ENCODE results near the gene RPRML. TPM values are rescaled to one million over a fixed set of nuclear protein-coding genes. Genes with fewer than 3 reads are reported as not detected.
"Not testable (repeated sequence)": the region's sequence is repeated elsewhere in the genome, so short reads cannot be mapped to it uniquely, and the experiment has no call there.

The RPRML gene
- total and polyA plus RNA-seq, 7 experiments from 2014 or later, result not detected

DNA sequence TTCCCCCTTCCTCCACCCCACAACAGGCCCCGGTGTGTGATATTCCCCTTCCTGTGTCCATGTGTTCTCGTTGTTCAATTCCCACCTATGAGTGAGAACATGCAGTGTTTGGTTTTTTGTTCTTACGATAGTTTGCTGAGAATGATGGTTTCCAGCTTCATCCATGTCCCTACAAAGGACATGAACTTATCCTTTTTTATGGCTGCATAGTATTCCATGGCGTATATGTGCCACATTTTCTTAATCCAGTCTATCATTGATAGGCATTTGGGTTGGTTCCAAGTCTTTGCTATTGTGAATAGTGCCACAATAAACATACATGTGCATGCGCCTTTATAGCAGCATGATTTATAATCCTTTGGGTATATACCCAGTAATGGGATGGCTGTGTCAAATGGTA is 24.8 kb upstream of the RPRML start:
- CTCF ChIA-PET; H3K27ac ChIP-seq (ENCODE audit: low read depth, low read length); DNase-seq; H3K27me3 Mint-ChIP-seq; H3K9me3 ChIP-seq (ENCODE audit: control insufficient read depth in 2 of 3, low read length in 3 of 3); H3K27me3 ChIP-seq (ENCODE audit: control insufficient read depth in 2 of 2, insufficient read depth in 2 of 2, low read length in 2 of 2); H3K4me3 ChIP-seq (ENCODE audit: low read length); H3K4me1 ChIP-seq (ENCODE audit: control insufficient read depth in 2 of 2, insufficient read depth in 2 of 2, low read length in 2 of 2); ATAC-seq; H3K4me1 Mint-ChIP-seq; POLR2A ChIA-PET; H3K4me3 Mint-ChIP-seq; H3K36me3 ChIP-seq (ENCODE audit: control insufficient read depth in 2 of 3, insufficient read depth in 3 of 3, low read length in 3 of 3); H3K36me3 Mint-ChIP-seq; H3K9me3 Mint-ChIP-seq; H3K27ac Mint-ChIP-seq: not testable (repeated sequence)
- intact Hi-C loops (cut with micrococcal nuclease), result loop anchor here (5.0 to 10.0 kb wide), 3 partner anchors 61 to 313 kb away; no protein-coding TSS in a partner anchor

- DNase-seq (no peak), ATAC-seq (no peak)
- no peak overlapping the region for H3K4me3 Mint-ChIP-seq
- no peaks in the 10 kb centered on the region for H3K9me3 Mint-ChIP-seq
- no peak overlapping the region for H3K27ac Mint-ChIP-seq
- POLR2A ChIA-PET, result no interaction called here
- peaks cover 0 to 5% (median 0%) of the 10 kb centered on the region in 5 donors for H3K36me3 Mint-ChIP-seq
- H3K36me3 ChIP-seq (ENCODE audit: control insufficient read depth in 2 of 3, insufficient read depth in 3 of 3, low read length in 3 of 3), result no peaks in the 10 kb centered on the region
- H3K4me1 Mint-ChIP-seq, result peaks cover 0 to 1% (median 0%) of the 10 kb centered on the region in 7 donors
- H3K27me3 Mint-ChIP-seq, result no peaks in the 10 kb centered on the region
- no peaks in the 10 kb centered on the region for H3K9me3 ChIP-seq (ENCODE audit: control insufficient read depth in 2 of 3, low read length in 3 of 3)
- intact Hi-C loops (cut with micrococcal nuclease), result no loop called here
- no peaks in the 10 kb centered on the region for H3K4me1 ChIP-seq (ENCODE audit: control insufficient read depth in 2 of 2, insufficient read depth in 2 of 2, low read length in 2 of 2)
- H3K27ac ChIP-seq (ENCODE audit: low read depth, low read length), result no peak overlapping the region
- CTCF ChIA-PET, result no interaction called here
- H3K27me3 ChIP-seq (ENCODE audit: control insufficient read depth in 2 of 2, insufficient read depth in 2 of 2, low read length in 2 of 2), result no peaks in the 10 kb centered on the region
- H3K4me3 ChIP-seq (ENCODE audit: low read length), result no peak overlapping the region
Measured at GRCh38 chr17:46995841-46996571, 17.0 kb upstream of the RPRML start.

DNA sequence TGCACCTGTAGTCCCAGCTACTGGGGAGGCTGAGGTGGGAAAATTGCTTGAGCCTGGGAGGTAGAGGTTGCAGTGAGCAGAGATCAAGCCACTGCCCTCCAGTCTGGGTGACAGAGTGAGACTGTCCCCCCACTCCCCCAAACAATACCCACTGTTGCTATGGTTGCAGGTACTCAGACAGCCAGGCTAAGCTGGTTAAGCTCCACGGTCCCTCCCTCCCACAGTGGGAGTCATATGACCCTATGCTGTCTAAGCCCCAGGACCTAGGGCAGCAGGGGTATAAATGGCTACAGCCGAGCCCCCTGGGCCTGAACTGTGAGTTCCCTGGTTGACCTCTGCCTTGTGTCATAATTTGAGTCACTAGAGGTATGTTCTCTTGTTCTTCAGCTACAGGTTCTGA is 15.9 kb upstream of the RPRML start:
- intact Hi-C loops (cut with micrococcal nuclease), result no loop called here
- Mint-ChIP-seq H3K27ac (no peak overlapping the region), H3K36me3 (peaks cover 0 to 5% (median 0%) of the 10 kb centered on the region in 5 donors), H3K9me3 (no peaks in the 10 kb centered on the region), H3K4me1 (no peaks in the 10 kb centered on the region), H3K27me3 (peaks cover 0 to 3% (median 0%) of the 10 kb centered on the region in 5 donors), H3K4me3 (no peak overlapping the region)
- H3K9me3 ChIP-seq (ENCODE audit: control insufficient read depth in 2 of 3, low read length in 3 of 3), result no peaks in the 10 kb centered on the region
- ATAC-seq, result no peak
- no peaks in the 10 kb centered on the region for H3K4me1 ChIP-seq (ENCODE audit: control insufficient read depth in 2 of 2, insufficient read depth in 2 of 2, low read length in 2 of 2)
- H3K4me3 ChIP-seq (ENCODE audit: low read length), result no peak overlapping the region
- ChIA-PET POLR2A (interaction anchor here (0.6 kb wide), 1 partner anchor 320 kb away, joined by 5 read pairs; no protein-coding TSS in a partner anchor), CTCF (no interaction called here)
- no peak overlapping the region for H3K27ac ChIP-seq (ENCODE audit: low read depth, low read length)
- DNase-seq, result no peak
- no peaks in the 10 kb centered on the region for H3K27me3 ChIP-seq (ENCODE audit: control insufficient read depth in 2 of 2, insufficient read depth in 2 of 2, low read length in 2 of 2)
- no peaks in the 10 kb centered on the region for H3K36me3 ChIP-seq (ENCODE audit: control insufficient read depth in 2 of 3, insufficient read depth in 3 of 3, low read length in 3 of 3)

DNA sequence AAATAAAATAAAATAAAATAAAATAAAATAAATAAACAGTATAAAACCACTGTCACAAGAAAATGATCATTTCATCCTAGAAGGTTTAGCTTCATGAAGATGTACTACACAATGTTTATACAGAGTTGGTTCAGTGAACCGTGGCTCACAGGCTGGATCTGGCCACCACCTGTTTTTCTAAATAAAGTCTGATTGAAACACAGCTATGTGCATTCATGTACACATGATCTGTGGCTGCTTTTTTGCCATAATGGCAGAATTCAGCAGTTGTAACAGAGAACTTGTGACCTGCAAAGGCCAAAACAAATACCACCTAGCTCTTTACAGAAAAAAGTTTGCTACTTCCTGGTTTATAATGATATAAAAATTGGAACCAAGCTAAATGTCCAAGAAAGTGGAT is 12.6 kb upstream of the RPRML start:
- Mint-ChIP-seq H3K27me3 (peaks cover 0 to 13% (median 0%) of the 10 kb centered on the region in 5 donors), H3K36me3 (peaks cover 0 to 8% (median 0%) of the 10 kb centered on the region in 5 donors), H3K4me3 (no peak overlapping the region), H3K9me3 (no peaks in the 10 kb centered on the region), H3K27ac (no peak overlapping the region), H3K4me1 (no peaks in the 10 kb centered on the region)
- no peak overlapping the region for H3K4me3 ChIP-seq (ENCODE audit: low read length)
- no peaks in the 10 kb centered on the region for H3K4me1 ChIP-seq (ENCODE audit: control insufficient read depth in 2 of 2, insufficient read depth in 2 of 2, low read length in 2 of 2)
- H3K27me3 ChIP-seq (ENCODE audit: control insufficient read depth in 2 of 2, insufficient read depth in 2 of 2, low read length in 2 of 2), result no peaks in the 10 kb centered on the region
- CTCF ChIA-PET, result interaction anchor here (0.7 kb wide), 1 partner anchor 44 kb away, joined by 3 read pairs; no protein-coding TSS in a partner anchor
- ATAC-seq, result no peak
- no peaks in the 10 kb centered on the region for H3K9me3 ChIP-seq (ENCODE audit: control insufficient read depth in 2 of 3, low read length in 3 of 3)
- DNase-seq, result no peak
- intact Hi-C loops (cut with micrococcal nuclease), result no loop called here
- no peaks in the 10 kb centered on the region for H3K36me3 ChIP-seq (ENCODE audit: control insufficient read depth in 2 of 3, insufficient read depth in 3 of 3, low read length in 3 of 3)
- H3K27ac ChIP-seq (ENCODE audit: low read depth, low read length), result no peak overlapping the region
- POLR2A ChIA-PET, result no interaction called here

GRCh38 chr17:46989637-46990431 is 10.8 kb upstream of the RPRML start:
- Histone ChIP-seq H3K9me3 (ENCODE audit: control insufficient read depth in 2 of 3, low read length in 3 of 3) (no peaks in the 10 kb centered on the region), H3K4me3 (ENCODE audit: low read length) (no peak overlapping the region), H3K4me1 (ENCODE audit: control insufficient read depth in 2 of 2, insufficient read depth in 2 of 2, low read length in 2 of 2) (no peaks in the 10 kb centered on the region), H3K36me3 (ENCODE audit: control insufficient read depth in 2 of 3, insufficient read depth in 3 of 3, low read length in 3 of 3) (no peaks in the 10 kb centered on the region), H3K27me3 (ENCODE audit: control insufficient read depth in 2 of 2, insufficient read depth in 2 of 2, low read length in 2 of 2) (no peaks in the 10 kb centered on the region), H3K27ac (ENCODE audit: low read depth, low read length) (no peak overlapping the region)
- peaks cover 0 to 9% (median 0%) of the 10 kb centered on the region in 5 donors for H3K36me3 Mint-ChIP-seq
- no peaks in the 10 kb centered on the region for H3K9me3 Mint-ChIP-seq
- ChIA-PET CTCF (interaction anchor here (0.7 kb wide), 1 partner anchor 893 kb away, joined by 3 read pairs; no protein-coding TSS in a partner anchor), POLR2A (no interaction called here)
- no peak overlapping the region for H3K4me3 Mint-ChIP-seq
- no peaks in the 10 kb centered on the region for H3K4me1 Mint-ChIP-seq
- peaks cover 0 to 15% (median 0%) of the 10 kb centered on the region in 5 donors for H3K27me3 Mint-ChIP-seq
- DNase-seq (no peak), ATAC-seq (no peak)
- intact Hi-C loops (cut with micrococcal nuclease), result no loop called here
- H3K27ac Mint-ChIP-seq, result no peak overlapping the region

DNA sequence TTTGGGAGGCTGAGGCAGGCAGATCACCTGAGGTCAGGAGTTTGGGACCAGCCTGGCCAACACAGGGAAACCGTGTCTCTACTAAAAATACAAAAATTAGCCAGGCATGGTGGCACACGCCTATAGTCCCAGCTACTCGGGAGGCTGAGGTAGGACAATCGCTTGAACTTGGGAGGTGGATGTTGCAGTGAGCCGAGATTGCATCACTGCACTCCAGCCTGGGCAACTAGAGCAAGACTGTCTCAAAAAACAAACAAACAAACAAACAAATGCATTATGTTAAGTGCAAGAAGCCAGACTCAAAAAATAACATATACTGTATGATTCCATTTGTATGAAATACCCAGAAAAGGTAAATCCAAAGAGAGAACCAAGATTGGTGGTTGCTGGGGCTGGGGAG is 8.9 kb upstream of the RPRML start:
- ATAC-seq; H3K4me3 ChIP-seq (ENCODE audit: low read length); H3K27ac ChIP-seq (ENCODE audit: low read depth, low read length); intact Hi-C loops (cut with micrococcal nuclease); H3K4me3 Mint-ChIP-seq; DNase-seq; H3K36me3 ChIP-seq (ENCODE audit: control insufficient read depth in 2 of 3, insufficient read depth in 3 of 3, low read length in 3 of 3); CTCF ChIA-PET; POLR2A ChIA-PET; H3K9me3 ChIP-seq (ENCODE audit: control insufficient read depth in 2 of 3, low read length in 3 of 3); H3K9me3 Mint-ChIP-seq; H3K4me1 Mint-ChIP-seq; H3K27me3 ChIP-seq (ENCODE audit: control insufficient read depth in 2 of 2, insufficient read depth in 2 of 2, low read length in 2 of 2); H3K27ac Mint-ChIP-seq; H3K4me1 ChIP-seq (ENCODE audit: control insufficient read depth in 2 of 2, insufficient read depth in 2 of 2, low read length in 2 of 2): not testable (repeated sequence)
- Mint-ChIP-seq H3K27me3 (peaks cover 0 to 15% (median 5%) of the 10 kb centered on the region in 5 donors), H3K36me3 (peaks cover 0 to 17% (median 5%) of the 10 kb centered on the region in 5 donors)
